Pancreas (tissue), 10 donors: ENCODE data around the gene GNA12. TPM values are rescaled to one million over a fixed set of nuclear protein-coding genes. Genes with fewer than 3 reads are reported as not detected.
"Not testable (repeated sequence)": the region's sequence is repeated elsewhere in the genome, so short reads cannot be mapped to it uniquely, and the experiment has no call there.

Source experiments
- ATAC-seq, 4 donors: fragments of 200-7000 bp; cut with Tn5 transposase; one replicate each; pipeline versions ENCODE4 v1.8.0 to v1.9.1; 2020; ENCODE audit warnings: mild to moderate bottlenecking in 4 of 4, moderate library complexity in 4 of 4
- DNase-seq, 6 donors: peaks; one replicate each; pipeline ENCODE4 v3.0.0-alpha.2; 2020
- FAIRE-seq: peaks from 2 replicates; lab custom pipeline; 2012; peaks lifted over from hg19 to GRCh38; lab: Jason Lieb, UNC
- H3K27ac ChIP-seq, 4 donors: fragments of 200-600 bp; sonication (generic); 1 replicate in 3 of 4; 2 replicates in 1 of 4; pipeline versions ENCODE4 v1.5.0 to v1.8.0; 2020
- H3K27me3 ChIP-seq, 4 donors: fragments of 200-600 bp; one replicate each; pipeline ENCODE4 v1.8.0; 2021
- H3K36me3 ChIP-seq, 3 donors: fragments of 200-600 bp; sonication (generic) in 1 of 3; one replicate each; pipeline versions ENCODE4 v1.5.0 to v1.8.0; 2020 to 2021
- H3K4me1 ChIP-seq, 3 donors: fragments of 200-600 bp; one replicate each; pipeline ENCODE4 v1.8.0; 2021
- H3K4me3 ChIP-seq, 4 donors: fragments of 200-600 bp; sonication (generic) in 2 of 4; one replicate each; pipeline versions ENCODE4 v1.5.0 to v1.8.0; 2020 to 2021
- H3K9me3 ChIP-seq, 4 donors: fragments of 200-600 bp; one replicate each; pipeline ENCODE4 v1.8.0; 2021
- WGBS, 2 donors: extraction: QIAGEN DNeasy Blood & Tissue Kit; methylation state at CpG; one replicate each; pipeline ENCODE4 v1.1.7; 2013; 5-methylcytosine and 5-hydroxymethylcytosine counted together
- intact Hi-C, 3 donors: fragments of 100-400 bp; cut with DNase I; formaldehyde crosslinking; loops; one replicate each; pipeline versions ENCODE4 v1.11.1 to v1.14.2; 2022
- polyA plus RNA-seq, 2 donors: library from polyadenylated mRNA; stranded (reverse); fragments of 200-250 nt; gene quantifications; one replicate each; pipeline ENCODE4 v1.2.3, GENCODE V29; 2013
- total RNA-seq, 6 donors: library from RNA; stranded (reverse); fragmentation: NEBNext Ultra II Directional in 4 of 6; extraction: Animal tissue kit (Norgen Biotek cat#: 25700) in 4 of 6; gene quantifications; one replicate each; pipeline versions ENCODE4 v1.2.1 to v1.2.4, GENCODE V29; 2021 to 2023
- TF ChIP-seq, protein P1 (sequence below), 4 donors: fragments of 200-600 bp; sonication (generic) in 3 of 4; IDR thresholded peaks; one replicate each; pipeline versions ENCODE4 v1.5.0 to v1.8.0; 2021; ENCODE audit warnings: antibody characterized with exemption in 4 of 4
- donor health status: healthy with polysubstance abuse.
- donor health status: DM: no; HTN: no; CAD: no; lungs with moderate emphysema.
- donor health status: DM: no; HTN: no; CAD: no.
- donor health status: control.
- donor health status: control.
- donor health status: Bipolar disorder and iron deficiency.
- donor health status: DM: yes; HTN: yes; CAD: no.
- donor health status: DM: no; HTN: no; CAD: no.
- donor health status: DM: no; HTN: no; CAD: no.
- donor health status: DM: yes; HTN: yes; CAD: no.

The GNA12 gene
- total and polyA plus RNA-seq, 8 donors = 7.5 to 23.0 (median 15.9) TPM

DNA sequence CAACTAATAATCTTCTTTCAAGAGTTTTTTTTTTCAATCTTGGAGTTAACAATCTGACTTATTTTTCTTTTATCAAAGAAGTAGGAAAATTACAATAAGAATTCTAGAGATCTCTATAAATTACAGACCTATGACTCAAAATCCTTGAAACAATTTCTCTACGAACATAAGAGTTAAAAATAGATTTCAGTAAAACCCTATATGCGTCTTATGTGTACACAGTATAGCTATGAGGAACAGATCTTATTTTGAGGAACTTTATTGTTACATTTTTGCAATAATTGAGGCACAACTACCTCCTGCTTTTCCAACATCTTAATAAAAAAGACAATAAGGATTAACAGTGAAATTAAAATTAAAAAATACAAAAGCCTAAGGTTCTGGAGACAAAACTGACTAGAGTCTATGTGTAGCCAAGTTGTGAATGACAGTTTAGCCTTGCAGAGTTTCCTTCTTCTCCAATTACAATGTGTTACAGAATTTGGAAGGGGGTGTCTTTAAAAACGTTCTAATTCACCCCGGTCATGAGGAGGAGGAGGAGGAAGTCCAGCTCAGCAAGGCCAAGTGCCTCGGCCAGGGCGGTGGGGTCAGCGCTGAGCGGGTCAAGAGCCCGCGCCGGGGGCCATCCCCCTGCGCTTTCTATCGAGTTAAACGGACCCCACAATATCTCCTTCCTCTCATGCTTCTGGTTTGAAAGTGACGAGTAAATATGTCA is 115.6 kb downstream of the GNA12 start:
- no peak overlapping the region for H3K27ac ChIP-seq
- H3K36me3 ChIP-seq = peaks cover 0 to 10% (median 0%) of the 10 kb centered on the region in 3 donors
- DNase-seq = peak in 1 of 6 donors; percentile 41
- no peak overlapping the region for H3K4me3 ChIP-seq
- intact Hi-C loops = no loop called here
- no peaks in the 10 kb centered on the region for H3K9me3 ChIP-seq
- WGBS, 2 donors = 74 to 82% methylated on average over 15 of the region's 15 CpGs
- H3K4me1 ChIP-seq = no peaks in the 10 kb centered on the region
- peak in 3 of 4 donors; percentile 5 to 36 (median 9) for ATAC-seq
- no peak for FAIRE-seq
- no peaks in the 10 kb centered on the region for H3K27me3 ChIP-seq
- TF ChIP-seq, protein P1, sequence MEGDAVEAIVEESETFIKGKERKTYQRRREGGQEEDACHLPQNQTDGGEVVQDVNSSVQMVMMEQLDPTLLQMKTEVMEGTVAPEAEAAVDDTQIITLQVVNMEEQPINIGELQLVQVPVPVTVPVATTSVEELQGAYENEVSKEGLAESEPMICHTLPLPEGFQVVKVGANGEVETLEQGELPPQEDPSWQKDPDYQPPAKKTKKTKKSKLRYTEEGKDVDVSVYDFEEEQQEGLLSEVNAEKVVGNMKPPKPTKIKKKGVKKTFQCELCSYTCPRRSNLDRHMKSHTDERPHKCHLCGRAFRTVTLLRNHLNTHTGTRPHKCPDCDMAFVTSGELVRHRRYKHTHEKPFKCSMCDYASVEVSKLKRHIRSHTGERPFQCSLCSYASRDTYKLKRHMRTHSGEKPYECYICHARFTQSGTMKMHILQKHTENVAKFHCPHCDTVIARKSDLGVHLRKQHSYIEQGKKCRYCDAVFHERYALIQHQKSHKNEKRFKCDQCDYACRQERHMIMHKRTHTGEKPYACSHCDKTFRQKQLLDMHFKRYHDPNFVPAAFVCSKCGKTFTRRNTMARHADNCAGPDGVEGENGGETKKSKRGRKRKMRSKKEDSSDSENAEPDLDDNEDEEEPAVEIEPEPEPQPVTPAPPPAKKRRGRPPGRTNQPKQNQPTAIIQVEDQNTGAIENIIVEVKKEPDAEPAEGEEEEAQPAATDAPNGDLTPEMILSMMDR (IDR thresholded peaks at IDR 0.05) = no peak

DNA sequence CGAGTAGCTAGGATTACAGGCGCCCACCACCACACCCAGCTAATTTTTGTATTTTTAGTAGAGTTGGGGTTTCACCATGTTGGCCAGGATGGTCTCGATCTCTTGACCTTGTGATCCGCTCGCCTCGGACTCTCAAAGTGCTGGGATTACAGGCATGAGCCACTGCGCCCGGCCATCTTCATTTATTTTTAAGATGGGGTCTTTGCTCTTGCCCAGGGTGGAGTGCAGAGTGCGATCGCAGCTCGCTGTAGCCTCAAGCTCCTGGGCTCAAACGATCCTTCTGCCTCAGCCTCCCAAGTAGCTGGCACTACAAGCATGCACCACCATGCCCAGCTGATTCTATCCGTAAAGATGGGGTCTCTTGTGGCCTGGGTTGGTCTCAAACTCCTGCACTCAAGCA is 116.9 kb downstream of the GNA12 start:
- intact Hi-C loops, H3K27me3 ChIP-seq, H3K36me3 ChIP-seq, H3K4me1 ChIP-seq, ATAC-seq, FAIRE-seq, H3K27ac ChIP-seq, H3K4me3 ChIP-seq, H3K9me3 ChIP-seq: not testable (repeated sequence)
- 82 to 85% methylated on average over 13 of the region's 13 CpGs for WGBS, 2 donors
- DNase-seq = peak in 2 of 6 donors; percentile 7 to 18

DNA sequence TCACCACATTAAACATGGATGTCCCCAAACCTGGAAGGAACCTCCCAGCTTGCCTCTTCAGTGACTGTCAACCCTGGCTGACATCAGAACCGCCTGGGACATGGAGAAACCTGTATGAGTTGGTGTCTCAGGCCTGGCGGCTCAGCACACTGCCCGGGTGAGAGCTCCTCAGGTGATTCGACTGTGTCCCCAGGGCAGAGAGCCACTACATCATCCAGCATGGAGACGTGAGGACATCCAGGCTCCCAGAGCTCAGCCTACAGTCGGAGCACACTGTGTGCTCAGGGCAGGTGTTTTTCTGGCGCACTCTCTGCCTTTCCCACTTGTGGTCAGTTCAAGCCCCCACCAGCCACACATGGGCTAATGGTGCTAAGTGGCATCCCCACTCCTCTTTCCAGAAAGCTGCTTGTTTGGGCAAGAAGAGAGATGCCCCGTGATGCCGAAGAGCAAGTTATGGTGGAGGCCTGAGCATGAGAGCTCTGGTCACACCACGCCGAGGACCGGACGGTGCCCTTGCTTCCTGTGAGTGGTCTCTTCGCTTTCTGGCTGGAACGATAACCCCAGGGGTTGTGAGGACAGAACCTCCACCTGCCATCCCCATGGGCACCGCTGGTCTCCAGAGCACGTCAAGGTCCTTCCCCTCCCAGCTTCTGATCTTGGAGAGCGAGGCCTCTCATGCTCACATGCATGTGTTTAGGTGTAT is 117.6 kb downstream of the GNA12 start:
- Histone ChIP-seq H3K27me3 (no peaks in the 10 kb centered on the region), H3K4me1 (no peaks in the 10 kb centered on the region), H3K36me3 (peaks cover 0 to 10% (median 0%) of the 10 kb centered on the region in 3 donors), H3K9me3 (no peaks in the 10 kb centered on the region), H3K27ac (no peak overlapping the region), H3K4me3 (no peak overlapping the region)
- DNase-seq (peak in 3 of 6 donors; percentile 7 to 32 (median 30)), ATAC-seq (no peak), FAIRE-seq (no peak)
- intact Hi-C loops = no loop called here
- TF ChIP-seq, protein P1 (IDR thresholded peaks at IDR 0.05) = no peak
- WGBS, 2 donors = 91% methylated on average over 18 of the region's 18 CpGs

DNA sequence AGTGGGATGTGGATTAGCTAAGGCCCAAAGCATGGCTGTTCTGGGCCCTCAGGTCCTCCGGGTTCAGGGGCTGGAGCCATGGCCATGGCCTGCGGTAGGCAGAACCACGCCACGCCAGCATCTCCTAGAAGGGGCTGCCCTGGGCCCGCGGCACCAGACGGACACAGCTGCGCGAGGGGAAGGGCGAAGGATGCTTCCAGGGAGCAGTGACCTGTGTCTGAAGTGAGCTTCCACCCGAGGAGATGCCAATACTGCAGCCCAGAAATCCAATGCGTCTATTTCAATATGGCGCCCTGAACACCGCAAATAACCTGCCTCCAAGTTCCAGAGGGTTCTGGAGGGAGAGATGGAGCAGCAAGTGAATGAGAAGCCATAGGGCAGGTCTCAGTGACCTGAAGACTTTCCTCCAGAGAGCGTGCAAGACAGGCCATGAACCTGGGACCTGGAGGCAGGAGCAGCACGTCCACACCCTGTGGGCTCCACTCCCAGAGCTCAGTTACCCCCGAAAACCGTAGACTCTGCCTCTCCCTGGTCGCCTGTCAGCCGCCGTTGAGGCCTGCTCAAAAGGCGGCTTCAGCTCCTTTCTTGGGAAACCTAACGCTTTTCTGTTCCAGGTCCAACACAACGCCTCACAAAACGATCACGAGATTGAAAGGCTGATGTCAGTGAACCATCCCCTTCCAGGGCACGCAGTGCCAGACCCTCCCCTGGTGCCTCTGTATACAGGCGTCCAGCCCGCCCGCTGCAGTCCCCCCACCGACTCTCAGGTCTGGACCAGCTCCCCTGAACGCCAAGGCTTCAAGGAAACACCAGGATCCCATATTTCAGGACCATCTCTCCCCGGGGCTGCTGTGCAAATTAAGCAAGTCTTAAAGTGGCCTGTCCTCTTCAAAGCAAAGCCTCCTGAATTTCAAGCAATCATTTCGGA is 118.7 kb downstream of the GNA12 start:
- Histone ChIP-seq H3K36me3 (peaks cover 0 to 8% (median 0%) of the 10 kb centered on the region in 3 donors), H3K27me3 (no peaks in the 10 kb centered on the region), H3K4me1 (no peaks in the 10 kb centered on the region), H3K4me3 (no peak overlapping the region), H3K9me3 (no peaks in the 10 kb centered on the region), H3K27ac (no peak overlapping the region)
- peak in 2 of 6 donors; percentile 36 to 40 for DNase-seq
- FAIRE-seq = no peak
- TF ChIP-seq, protein P1 (IDR thresholded peaks at IDR 0.05) = no peak
- 96 to 98% methylated on average over 34 of the region's 34 CpGs for WGBS, 2 donors
- intact Hi-C loops = no loop called here
- ATAC-seq = no peak
